RPMI8226 (cell line): ENCODE results near the gene PRRT2.
A peak's percentile ranks its signal among the peaks of the same experiment; 100 is the strongest.

Source experiments
- DNase-seq: peaks from one replicate; pipeline ENCODE4 v3.0.0-alpha.2; 2015

Gene PRRT2

DNA sequence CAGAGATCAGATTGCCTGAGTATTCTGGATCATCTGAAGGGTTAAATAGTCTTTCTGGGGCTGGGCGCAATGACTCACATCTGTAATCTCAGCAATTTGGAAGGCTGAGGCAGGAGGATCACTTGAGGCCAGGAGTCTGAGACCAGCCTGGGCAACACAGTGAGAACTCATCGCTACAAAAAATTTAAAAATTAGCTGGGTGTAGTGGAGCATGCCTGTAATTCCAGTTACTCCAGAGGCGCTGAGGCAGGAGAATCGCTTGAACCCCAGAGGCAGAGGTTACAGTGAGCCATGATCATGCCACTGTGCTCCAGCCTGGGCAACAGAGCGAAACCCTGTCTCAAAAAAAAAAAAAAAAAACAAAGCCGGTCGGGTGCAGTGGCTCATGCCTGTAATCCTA is 23.9 kb downstream of the PRRT2 start:
- DNase-seq = no peak

DNA sequence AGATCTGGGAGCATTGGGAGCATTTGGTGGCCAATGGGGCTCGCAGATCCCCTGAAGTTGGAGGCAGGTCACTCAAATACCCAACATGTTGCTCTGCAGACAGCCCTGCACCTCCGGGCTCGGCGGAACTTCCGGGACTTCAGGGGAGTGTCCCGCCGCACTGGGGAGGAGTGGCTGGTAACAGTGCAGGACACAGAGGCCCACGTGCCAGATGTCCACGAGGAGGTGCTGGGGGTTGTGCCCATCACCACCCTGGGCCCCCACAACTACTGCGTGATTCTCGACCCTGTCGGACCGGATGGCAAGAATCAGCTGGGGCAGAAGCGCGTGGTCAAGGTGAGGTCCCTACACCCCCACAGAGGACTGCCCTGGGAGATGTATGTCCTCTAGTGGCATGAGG is 24.6 kb downstream of the PRRT2 start:
- DNase-seq = no peak

DNA sequence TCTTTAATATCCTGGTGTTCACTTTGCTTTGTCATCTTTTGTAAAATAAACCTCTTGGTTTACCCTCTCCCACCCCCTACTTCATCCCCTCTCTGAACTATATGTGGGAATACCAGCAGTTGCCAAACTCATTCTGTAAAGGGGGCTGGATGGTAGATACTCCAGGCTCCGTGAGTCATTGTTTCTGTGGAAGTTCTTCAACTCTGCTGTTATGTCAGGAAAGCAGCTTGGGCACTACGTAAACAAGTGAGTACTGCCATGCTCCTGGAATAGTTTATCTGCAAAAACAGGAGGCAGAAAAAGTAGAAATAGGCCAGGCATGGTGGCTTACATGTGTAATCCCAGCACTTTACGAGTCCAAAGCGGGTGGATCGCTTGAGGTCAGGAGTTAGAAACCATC is 25.8 kb downstream of the PRRT2 start:
- no peak for DNase-seq

DNA sequence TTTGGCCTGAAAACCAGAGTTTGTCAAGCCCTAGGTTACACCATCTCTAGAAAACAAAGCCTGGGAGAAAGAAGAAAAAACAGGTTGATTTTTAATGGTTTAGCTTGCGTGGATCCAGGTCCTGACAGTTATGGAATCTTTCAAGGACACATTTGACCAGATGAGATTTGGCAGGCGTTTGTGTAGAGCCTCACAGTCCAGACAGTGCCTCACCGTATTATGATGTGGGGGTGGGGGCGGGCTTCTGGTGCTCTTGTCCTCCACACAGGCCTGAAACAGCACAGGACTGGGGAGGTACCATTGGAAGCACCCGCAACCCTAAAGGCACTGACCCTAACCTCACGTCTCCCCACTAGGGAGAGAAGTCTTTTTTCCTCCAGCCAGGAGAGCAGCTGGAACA is 27.8 kb downstream of the PRRT2 start:
- DNase-seq = no peak

DNA sequence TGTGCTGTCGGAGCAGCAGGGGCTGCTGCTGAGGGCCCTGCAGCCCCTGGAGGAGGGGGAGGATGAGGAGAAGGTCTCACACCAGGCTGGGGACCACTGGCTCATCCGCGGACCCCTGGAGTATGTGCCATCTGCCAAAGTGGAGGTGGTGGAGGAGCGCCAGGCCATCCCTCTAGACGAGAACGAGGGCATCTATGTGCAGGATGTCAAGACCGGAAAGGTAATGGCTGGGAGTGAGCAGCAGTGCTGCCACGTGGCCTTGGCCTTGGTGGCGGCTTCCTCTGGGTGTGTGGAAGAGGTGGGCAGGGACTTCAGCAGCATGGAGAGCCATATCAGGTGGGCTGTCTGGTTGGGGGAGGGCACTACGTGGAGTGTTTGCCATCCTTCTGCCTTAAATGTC is 28.2 kb downstream of the PRRT2 start:
- DNase-seq = no peak

DNA sequence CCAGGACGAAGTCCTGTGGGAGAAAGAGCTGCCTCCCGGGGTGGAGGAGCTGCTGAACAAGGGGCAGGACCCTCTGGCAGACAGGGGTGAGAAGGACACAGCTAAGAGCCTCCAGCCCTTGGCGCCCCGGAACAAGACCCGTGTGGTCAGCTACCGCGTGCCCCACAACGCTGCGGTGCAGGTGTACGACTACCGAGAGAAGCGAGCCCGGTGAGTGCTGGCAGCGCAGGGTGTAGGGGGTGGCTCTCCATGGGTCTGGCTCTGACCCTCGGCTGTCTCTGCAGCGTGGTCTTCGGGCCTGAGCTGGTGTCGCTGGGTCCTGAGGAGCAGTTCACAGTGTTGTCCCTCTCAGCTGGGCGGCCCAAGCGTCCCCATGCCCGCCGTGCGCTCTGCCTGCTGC is 29.6 kb downstream of the PRRT2 start:
- DNase-seq = no peak

DNA sequence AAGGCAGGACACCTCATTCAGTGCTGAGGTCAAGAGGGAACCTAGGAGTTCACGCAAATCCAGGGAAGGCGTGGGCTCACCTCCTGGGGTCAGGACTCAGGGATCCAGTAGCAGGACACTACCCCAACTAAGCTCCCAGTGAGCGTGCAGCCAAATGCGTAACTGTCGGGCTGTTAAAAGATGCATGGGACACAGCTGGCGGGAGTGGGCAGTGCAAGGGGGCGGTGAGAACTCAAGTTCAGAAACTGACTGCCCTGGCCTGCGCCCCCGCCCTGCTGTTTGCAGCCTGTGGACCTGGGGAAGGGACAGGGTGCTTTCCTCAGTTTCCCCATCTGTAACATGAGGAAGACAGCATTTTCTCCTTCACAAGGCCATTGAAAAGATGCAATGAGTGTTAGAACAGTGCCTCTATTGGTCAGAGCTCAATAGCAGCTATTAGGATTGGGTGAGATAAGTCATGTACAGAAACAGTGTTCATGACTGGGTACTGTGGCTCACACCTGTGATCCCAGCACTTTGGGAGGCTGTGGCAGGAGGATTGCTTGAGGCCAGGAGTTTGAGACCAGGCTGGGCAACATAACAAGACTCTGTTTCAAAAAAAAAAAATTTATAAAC is 30.8 kb downstream of the PRRT2 start:
- no peak for DNase-seq

DNA sequence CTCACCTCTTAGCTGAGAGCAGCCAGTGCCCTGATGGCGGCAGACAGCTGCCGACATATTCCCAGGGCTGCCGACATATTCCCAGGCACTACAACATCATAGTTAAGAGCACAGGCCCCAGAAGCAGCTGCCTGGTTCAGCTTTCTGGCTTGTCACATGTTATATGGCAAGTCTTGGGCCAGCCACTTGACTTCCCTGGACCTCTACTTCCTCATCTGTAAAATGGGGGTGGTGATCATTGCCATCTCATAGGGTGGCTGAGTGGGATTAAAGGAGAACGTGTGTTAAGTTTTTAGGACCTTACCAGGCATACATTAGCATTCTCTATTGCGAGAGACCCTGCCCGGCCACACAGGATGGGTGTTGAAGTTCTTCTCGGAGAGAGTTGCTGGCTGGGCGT is 31.9 kb downstream of the PRRT2 start:
- DNase-seq = no peak

DNA sequence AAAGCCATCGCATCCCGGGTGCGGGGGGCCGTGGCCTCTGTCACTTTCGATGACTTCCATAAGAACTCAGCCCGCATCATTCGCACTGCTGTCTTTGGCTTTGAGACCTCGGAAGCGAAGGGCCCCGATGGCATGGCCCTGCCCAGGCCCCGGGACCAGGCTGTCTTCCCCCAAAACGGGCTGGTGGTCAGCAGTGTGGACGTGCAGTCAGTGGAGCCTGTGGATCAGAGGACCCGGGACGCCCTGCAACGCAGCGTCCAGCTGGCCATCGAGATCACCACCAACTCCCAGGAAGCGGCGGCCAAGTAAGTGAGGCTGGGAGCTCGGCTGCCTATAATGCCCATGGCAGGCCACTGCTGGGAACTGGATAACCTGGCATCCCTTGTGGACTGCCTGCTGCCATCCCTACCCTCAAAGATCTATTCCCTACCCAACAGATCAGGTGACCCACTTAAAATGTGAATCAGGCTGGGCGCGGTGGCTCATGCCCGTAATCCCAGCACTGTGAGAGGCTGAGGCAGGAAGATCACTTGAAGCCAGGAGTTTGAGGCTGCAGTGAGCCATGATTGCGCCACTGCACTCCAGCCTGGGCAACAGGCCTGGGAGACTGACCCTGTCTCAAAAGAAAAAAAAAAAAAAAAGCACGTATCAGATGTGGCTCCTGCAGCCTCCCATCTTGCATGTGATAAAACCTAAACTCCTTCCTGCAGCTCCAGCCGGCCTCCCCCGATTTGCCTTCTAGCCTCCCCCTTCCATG is 32.8 kb downstream of the PRRT2 start:
- no peak for DNase-seq

DNA sequence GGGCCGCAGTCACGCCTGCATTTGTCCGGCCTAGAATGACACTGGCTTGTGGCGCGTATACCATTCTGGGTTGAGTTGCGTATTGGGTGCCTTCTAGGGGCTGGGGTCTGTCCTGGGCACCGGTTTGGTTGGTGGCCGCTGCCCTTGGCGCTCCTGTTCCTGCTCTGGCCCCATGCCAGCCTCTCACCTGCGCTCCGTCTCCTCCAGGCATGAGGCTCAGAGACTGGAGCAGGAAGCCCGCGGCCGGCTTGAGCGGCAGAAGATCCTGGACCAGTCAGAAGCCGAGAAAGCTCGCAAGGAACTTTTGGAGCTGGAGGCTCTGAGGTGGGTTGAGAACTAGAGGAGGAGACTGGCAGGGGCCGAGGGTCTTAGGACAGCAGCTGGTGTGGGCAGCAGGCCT is 33.7 kb downstream of the PRRT2 start:
- no peak for DNase-seq

DNA sequence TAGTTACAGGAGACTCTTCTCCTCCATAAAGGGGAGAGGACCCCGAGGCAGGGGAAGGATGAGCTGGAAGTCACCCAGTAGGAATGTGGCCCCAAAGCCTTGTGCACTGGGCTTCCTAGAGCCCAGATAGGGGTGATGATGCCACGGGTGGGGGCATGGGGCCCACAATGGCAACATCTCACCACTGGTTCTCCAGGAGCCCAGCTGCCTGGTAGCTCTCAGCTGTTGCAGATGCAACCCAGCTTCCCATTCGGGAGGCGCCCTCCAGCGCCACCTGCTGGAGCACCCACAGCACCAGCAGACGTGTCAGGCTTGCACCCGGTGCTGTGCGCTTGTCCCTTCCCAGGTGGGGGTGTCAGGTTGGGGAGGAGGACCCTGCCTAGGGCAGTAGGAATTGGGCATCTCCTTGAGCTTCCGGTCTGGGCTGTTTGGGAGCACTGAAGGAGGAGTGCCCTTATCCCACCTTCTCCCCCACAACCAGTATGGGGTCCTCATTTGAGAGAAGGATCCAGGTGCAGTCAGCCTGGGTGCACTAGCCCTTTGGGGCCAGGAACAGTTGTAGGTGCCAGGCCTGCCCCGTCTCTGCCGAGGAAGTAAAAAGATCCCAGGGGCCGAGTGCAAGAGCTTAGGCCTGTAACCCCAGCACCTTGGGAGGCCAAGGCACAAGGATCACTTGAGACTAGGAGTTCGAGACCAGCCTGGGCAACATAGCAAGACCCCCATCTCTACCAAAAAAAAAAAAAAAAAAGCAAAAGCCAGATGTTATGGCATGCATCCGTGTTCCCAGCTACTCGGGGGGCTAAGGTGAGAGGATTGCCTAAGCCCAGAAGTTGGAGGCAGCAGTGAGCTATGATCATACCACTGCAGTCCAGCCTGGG is 36.7 kb downstream of the PRRT2 start:
- peak; percentile 88 for DNase-seq

DNA sequence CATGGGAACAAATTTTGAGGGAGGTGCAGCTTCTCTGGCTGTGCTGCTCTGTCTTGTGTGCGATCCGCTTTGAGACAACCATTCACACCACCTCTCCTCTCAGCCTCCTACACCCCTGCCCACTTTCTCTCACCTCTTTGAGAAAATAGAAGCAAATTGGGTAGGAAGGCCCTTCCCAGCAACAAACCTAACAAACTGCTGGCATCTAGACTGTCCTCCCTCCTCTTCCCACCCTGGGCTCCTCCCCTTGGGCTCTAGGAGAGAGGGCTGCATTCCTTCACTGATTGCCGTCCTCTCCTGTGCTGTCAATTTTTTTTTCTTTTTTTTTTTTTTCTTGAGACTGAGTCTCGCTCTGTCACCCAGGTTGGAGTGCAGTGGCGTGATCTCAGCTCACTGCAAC is 37.5 kb downstream of the PRRT2 start:
- no peak for DNase-seq

DNA sequence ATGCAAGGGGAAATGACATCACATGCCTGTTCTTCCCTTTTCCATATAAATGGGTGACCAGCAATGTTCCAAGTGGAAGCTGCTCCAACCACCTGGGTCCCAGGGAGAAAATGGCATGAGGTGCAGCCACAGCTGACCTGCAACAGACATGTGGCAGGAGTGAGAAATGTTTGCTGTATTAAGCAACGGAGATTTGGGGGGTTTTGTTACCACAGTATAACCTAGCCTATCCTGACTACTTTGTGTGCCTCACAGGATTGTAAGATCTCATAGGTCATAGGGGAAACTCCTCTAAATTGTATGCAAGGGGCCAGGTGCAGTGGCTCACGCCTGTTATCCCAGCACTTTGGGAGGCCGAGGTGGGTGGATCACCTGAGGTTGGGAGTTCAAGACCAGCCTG is 39.0 kb downstream of the PRRT2 start:
- no peak for DNase-seq

DNA sequence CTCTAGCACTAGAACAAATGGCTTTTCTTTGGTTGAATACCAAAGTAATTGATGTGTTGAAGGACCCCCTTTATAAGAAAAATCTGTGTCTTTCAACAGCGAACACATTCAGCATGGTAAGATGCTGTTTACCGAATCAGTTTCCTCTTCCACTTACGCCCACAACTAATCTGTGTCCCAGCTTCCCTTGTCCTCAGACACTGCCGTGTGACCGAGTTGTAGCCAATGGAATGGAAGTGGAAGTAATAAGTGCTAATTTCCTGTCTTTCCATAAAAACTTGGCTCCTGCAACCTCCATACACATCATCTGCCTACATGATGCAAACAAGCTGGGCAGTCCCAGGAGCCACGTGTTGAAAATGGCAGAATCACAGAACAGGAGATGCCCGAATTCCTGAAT is 40.7 kb downstream of the PRRT2 start:
- DNase-seq = no peak

DNA sequence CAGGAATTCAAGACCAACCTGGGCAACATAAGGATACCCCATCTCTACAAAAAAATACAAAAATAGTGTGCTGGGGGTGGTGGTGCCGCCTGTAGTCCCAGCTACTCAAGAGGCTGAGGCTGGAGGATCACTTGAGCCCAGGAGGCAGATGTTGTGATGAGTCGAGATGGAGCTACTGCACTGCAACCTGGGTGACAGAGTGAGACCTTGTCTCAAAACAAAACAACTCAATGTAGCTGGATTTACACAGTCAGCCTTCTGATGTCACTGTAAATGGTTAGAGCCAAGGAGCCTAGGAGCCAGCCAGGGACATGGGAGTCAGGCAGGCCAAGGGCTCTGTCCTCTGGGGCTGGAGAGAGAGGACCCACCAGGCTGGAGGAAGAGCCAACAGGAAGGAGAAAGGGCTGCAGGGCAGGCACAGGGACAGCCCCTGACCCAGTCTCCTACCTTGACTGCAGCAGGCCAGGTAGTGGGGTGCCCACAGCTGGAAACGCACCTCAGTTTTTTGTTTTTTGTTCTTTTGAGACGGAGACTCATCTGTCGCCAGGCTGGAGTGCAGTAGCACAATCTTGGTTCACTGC is 42.6 kb downstream of the PRRT2 start:
- DNase-seq = no peak

DNA sequence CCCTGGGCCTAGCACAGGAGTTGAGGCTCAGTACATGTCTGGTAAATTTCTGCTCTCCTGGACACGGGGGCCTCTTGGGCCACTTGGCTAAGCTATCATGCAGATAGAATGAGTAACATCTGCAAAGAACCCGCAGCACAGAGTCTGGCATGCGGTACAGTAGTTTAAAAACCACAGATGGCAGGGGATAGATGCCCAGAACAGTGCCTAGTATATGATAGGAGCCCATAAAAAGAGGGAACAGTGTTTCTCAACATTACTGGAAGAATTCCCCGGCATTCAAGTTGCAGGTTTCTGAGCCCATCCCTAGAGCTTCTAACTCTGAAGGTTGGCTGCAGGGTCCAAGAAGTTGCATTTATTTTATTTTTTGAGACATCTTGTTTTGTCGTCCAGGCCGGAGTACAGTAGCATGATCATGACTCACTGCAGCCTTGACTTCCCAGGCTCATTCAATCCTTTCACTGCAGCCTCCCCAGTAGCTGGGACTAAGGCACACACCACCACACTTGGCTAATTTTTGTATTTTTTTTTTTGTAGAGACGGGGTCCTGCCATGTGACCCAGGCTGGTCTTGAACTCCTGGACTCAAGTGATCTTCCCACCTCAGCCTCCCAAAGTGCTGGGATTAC is 45.3 kb downstream of the PRRT2 start:
- no peak for DNase-seq

DNA sequence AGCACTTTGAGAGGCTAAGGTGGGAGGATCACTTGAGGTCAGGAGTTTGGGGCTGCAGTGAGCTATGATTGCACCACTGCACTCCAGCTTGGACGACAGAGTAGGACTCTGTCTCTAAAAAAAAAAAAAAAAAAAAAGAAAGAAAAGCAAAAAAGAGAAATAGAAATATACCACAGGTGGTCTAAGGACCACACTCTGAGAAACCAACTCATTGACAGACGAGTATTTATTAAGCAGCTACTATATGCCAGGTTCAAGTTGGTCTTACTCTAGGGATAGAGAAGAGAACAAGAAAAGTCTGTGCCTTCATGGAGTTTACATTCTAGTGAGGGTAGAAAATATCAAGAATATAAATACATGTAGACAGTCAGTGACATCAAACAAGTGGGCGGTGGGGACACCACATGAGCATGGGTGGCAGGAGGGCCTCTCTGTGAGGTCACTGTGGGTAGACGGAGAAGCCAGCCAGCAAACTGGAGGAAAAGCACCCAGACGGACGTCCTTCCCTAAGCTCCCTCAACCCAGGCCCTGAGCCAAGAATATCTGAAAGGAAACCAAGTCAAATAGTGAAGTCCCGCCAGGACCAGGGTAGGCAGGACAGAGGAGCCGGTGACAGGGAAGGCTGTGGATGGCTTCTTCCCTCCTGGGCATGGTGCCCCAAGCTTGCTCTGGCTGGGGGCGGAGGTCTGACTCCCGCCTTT is 46.3 kb downstream of the PRRT2 start:
- no peak for DNase-seq

DNA sequence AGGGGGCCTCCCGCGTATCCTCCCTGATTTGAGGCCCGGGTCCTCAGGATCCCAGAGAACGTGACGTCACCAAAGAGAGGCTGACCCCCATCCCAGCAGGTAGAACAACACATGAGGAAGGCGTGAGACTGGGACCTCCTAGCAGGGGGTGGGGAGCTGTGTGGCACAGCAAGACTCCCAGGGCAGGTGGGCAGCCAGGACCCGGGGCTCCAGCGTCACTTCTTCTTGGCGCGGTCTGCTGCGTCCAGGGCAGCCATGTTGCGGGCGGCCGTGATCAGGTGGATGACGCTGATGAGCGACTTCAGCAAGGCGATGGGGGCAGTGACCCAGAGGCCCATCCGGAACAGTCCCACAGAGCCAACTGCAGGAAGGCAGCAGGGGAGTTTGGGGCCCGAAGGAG is 47.0 kb downstream of the PRRT2 start:
- no peak for DNase-seq

DNA sequence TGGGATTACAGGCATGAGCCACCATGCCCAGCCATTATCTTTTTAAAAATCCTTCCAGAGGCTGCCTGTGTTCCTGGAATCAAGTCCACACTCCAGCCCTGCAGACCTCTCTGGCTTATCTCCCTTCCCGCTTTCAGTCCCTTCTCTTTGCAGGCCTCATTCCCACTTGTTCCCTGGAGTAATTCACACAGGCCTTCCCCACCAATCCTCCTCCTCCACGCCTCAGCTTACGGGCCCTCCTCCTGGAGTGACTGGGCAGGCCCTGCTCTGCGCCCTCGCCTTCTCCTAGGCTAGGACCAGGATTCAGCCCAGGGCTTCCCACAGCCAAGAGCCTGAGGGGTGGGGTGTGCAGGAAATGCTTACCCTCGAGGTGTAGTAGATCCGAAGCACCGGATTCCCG is 48.2 kb downstream of the PRRT2 start:
- DNase-seq = no peak

DNA sequence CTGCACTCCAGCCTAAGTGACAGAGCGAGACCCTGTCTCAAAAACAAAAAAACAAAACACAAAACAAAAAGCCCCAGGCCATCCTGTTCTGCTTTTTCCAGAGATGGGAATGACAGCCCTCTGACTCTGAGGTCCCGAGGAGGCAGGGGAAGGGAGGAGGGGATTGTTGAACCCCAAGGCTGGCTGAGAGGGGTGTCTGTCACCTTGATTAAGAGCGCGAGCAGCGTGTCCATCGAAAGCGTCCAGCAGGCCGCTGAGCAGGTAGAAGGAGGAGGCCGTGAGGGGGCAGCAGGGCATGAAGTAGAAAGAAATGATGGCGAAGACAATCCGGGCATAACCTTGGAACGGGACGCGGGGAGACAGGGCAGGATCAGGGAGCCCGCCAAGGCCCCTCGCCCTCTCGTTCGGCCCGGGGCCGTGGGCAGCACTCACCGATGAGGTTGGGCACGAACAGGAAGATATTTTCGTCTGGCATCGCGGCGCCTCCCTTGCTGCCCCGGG is 50.4 kb downstream of the PRRT2 start:
- peak; percentile 41 for DNase-seq

DNA sequence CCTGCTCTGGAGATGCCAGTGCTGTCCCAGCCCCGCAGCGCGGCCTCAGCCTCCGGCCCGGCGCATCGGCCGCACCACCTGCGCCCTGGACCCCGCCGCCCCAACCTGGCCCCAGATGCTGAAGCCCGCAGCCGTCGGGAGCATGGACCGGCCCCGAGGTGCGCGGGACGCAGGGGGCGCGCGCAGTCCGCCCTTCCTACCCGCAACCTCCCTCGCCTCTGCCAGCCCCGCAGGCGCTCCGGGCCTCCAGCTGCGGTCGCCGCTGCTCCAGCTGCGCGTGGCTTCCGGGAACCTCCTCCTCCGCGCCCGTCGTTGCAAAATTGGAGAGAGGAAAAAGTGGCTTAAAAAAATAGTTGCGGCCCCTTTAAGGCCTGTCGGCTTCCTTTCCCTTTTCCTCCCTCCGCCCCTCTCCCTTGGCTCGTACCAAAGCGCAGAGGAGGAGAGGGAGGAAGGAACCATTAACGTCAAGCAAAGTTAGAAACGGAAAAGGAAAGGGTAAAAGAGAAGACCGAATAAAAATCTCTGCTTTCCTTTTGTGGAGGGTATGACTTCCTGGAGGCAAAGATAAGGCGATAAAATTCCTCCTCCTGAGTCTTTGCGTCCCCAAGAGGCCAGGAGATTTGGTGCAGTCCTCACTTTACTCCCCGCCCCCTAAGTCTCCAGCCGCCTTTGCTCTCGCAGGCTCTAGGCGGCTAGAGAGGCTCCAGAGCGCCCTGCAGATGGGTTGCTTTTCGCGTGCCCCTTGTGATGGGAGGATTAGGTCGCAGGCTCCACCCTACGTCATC is 51.1 kb downstream of the PRRT2 start, which contains the start of gene CDIPT:
CDIPT (minus strand) TSS at position 343 of the 785 bp plus-strand sequence. CDS start 369 bp downstream, outside the sequence.
- peak; percentile 99 for DNase-seq
